Cardiac muscle cell (in vitro differentiated cells and primary cell): Measurements from ENCODE around the gene SF1. TPM values are rescaled to one million over a fixed set of nuclear protein-coding genes. Genes with fewer than 3 reads are reported as not detected.

Source experiments
- DNase-seq, 2 donors: peaks; one replicate each; pipeline versions ENCODE4 v3.0.0 to v3.0.0-alpha.2; 2010 to 2017; ENCODE audit warnings: low read depth in 1 of 2, low spot score in 1 of 2
- H3K27ac ChIP-seq: fragments of 200-600 bp; sonication (generic); 2 replicates; pipeline ENCODE4 v1.5.1; 2016
- H3K27me3 ChIP-seq: fragments of 200-600 bp; sonication (generic); 2 replicates; pipeline ENCODE4 v1.6.0; 2016; ENCODE audit warnings: control low read depth
- H3K36me3 ChIP-seq: fragments of 200-600 bp; sonication (generic); 2 replicates; pipeline ENCODE4 v1.5.1; 2016; ENCODE audit warnings: control low read depth
- H3K4me1 ChIP-seq: fragments of 200-600 bp; sonication (generic); 2 replicates; pipeline ENCODE4 v1.8.1; 2017; ENCODE audit warnings: low read depth, mild to moderate bottlenecking, mixed run types
- H3K4me3 ChIP-seq: fragments of 200-600 bp; sonication (generic); 2 replicates; pipeline ENCODE4 v1.5.1; 2016; ENCODE audit warnings: mild to moderate bottlenecking
- H3K9me3 ChIP-seq: fragments of 200-600 bp; sonication (generic); 2 replicates; pipeline ENCODE4 v1.5.1; 2017; ENCODE audit warnings: low read depth, mild to moderate bottlenecking, control low read depth
- polyA plus RNA-seq: library from polyadenylated mRNA; unstranded; fragments of >200 nt; fragmentation: Nextera tagmentation; extraction: Ambion mirVana; gene quantifications from 2 replicates; pipeline ENCODE4 v1.2.1, GENCODE V29; 2016
- total RNA-seq: library from RNA; depleted of rRNA; stranded (reverse); fragments of >200 nt; gene quantifications from 2 replicates; pipeline ENCODE4 v1.2.3, GENCODE V29; 2016
- TF ChIP-seq, protein P1 (sequence below): IDR thresholded peaks from 2 replicates; pipeline ENCODE4 v1.5.1; 2012; ENCODE audit warnings: low read depth, mild to moderate bottlenecking, low read length

Gene SF1
- total and polyA plus RNA-seq, 2 experiments from 2014 or later: 143 to 360 TPM

DNA sequence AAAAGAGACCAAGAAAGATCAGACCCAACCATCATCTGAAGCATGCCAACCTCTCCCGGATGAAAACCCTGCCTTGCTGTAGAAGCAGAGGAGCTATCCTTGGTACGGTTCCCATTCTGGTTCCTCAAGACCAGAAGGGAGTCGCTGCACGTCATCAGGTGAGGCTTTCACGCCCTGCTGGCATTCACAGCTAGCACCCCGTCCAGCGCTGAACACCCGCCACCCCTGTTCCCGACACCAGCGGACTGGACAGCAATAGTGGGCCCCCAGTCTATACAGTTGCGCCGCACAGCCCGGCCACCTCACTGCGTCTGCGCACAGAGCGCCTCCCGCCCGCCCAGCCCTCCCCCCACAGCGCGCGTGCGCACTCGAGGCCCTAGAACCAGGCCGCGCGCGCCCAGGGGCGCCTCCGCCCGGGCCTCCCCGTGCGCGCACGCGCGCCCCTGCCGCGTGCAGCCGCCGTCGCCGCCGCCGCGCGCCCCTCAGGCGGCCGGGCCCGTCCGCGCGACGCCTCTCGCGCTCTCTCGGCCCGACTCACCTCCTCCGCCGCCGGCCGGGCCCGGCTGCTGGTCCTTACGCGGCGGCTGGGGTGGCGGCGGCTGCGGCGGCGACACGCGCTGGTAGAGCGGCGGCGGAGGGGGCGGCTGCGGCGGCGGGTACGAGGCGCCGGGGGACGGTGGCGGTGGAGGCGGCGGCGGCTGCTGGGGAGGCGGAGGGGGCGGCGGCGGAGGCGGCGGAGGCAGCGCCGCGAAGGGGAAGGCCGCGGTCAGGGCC is 706 bp downstream of the SF1 start:
- peak overlapping the region; percentile 87 for H3K4me3 ChIP-seq
- no peaks in the 10 kb centered on the region for H3K9me3 ChIP-seq
- no peaks in the 10 kb centered on the region for H3K27me3 ChIP-seq
- H3K27ac ChIP-seq: peak overlapping the region; percentile 99
- DNase-seq: peak; percentile 83 to 90
- H3K4me1 ChIP-seq: peaks cover 21% of the 10 kb centered on the region
- peaks cover 35% of the 10 kb centered on the region for H3K36me3 ChIP-seq
- TF ChIP-seq, protein P1, sequence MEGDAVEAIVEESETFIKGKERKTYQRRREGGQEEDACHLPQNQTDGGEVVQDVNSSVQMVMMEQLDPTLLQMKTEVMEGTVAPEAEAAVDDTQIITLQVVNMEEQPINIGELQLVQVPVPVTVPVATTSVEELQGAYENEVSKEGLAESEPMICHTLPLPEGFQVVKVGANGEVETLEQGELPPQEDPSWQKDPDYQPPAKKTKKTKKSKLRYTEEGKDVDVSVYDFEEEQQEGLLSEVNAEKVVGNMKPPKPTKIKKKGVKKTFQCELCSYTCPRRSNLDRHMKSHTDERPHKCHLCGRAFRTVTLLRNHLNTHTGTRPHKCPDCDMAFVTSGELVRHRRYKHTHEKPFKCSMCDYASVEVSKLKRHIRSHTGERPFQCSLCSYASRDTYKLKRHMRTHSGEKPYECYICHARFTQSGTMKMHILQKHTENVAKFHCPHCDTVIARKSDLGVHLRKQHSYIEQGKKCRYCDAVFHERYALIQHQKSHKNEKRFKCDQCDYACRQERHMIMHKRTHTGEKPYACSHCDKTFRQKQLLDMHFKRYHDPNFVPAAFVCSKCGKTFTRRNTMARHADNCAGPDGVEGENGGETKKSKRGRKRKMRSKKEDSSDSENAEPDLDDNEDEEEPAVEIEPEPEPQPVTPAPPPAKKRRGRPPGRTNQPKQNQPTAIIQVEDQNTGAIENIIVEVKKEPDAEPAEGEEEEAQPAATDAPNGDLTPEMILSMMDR: no peak

DNA sequence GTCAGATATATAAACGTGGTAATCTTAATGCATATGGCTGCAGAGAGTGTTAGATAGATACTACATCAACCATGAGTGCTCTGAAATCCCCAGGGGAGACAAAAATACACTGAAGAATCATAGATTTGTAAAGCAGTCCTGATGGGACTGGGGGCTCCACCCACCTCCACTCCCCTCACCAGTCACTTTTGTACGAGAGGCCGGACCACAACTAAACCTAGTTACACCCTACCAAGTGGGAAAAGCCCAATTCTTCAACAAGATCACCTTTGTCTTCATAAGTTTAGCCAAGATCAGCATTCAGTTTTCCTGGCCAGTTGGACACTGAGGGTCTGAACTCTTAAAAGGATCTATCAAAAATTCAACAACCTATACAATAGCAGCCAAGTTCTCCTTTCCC is 1.5 kb downstream of the SF1 start:
- no peaks in the 10 kb centered on the region for H3K27me3 ChIP-seq
- peaks cover 42% of the 10 kb centered on the region for H3K36me3 ChIP-seq
- TF ChIP-seq, protein P1: no peak
- peaks cover 21% of the 10 kb centered on the region for H3K4me1 ChIP-seq
- peak overlapping the region; percentile 69 for H3K27ac ChIP-seq
- H3K9me3 ChIP-seq: no peaks in the 10 kb centered on the region
- H3K4me3 ChIP-seq: peak overlapping the region; percentile 87
- DNase-seq: no peak

DNA sequence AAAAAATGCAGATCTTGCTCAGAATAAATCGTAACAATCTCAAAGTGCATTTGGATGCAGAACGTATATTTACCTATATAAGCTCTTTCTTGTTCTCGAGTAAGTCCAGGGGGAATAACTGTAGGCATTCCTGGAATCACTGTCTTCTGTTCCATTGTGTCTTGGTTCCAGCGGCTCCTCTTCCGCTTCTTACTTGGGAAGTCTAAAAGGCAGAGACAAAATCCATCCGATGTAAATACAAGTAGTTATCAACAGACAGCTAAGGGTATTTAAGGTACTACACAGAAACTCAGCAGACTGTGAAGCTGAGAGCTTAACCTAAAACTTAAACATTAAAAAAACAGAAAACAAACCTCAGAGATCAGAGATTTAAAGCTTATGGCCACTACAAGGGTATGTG is 1.9 kb downstream of the SF1 start:
- H3K27ac ChIP-seq: no peak overlapping the region
- no peaks in the 10 kb centered on the region for H3K9me3 ChIP-seq
- no peak for DNase-seq
- H3K27me3 ChIP-seq: no peaks in the 10 kb centered on the region
- peak overlapping the region; percentile 87 for H3K4me3 ChIP-seq
- TF ChIP-seq, protein P1: no peak
- H3K4me1 ChIP-seq: peaks cover 21% of the 10 kb centered on the region
- peaks cover 47% of the 10 kb centered on the region for H3K36me3 ChIP-seq

DNA sequence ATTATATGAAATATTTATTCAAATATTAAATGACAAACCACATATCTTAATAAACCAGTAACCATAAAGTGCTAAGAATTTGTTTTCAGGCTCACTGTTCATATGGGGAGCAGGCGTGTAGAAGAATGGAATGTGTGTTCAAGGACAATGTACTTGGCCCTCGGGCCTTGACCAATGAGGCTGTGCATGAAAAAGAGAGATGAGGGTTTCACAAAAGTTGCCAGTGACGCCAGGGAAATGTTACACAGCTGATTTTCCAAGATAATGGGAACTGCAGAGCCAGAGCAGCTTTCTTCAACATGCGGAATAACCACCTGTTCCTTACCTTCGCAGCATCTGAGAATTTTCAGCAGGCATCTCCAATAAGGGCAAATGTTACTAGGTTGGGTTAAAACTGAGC is 4.2 kb downstream of the SF1 start:
- H3K36me3 ChIP-seq: peaks cover 70% of the 10 kb centered on the region

DNA sequence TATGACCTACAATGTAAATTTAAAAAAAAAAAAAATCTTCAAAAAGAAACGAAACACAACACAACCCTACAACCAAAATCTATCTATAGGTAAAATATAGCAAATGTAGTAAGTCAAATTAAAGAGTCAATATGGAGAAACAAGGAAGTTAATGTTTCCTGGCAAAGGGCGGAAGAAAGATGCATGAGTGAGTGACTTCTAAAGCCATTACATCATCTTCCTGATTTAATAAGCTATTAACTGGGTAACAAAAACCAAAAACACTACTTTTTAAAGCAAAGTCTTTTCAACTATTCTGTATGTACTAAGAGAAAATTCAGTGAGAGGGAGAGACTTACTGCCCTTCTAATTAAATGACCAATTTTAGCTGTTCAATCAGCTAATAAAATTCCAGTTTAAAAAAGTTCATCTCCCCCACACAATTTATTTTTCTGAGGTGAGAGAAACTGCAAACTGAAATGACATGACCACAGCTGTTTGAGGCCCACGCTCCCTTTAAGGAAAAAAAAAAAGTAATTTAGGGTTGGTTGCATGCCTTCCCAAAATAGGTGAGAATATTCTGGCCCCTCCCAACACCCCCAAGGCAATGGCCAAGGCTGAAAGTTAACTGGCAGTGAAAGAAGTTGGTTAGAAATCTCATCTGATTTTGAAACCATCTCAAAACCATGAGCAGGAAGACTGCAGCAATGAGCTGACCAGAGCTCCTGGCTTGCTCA is 5.9 kb downstream of the SF1 start:
- TF ChIP-seq, protein P1: no peak
- H3K36me3 ChIP-seq: peaks cover 87% of the 10 kb centered on the region
- no peaks in the 10 kb centered on the region for H3K9me3 ChIP-seq
- no peak overlapping the region for H3K4me3 ChIP-seq
- H3K27ac ChIP-seq: no peak overlapping the region
- no peaks in the 10 kb centered on the region for H3K27me3 ChIP-seq
- H3K4me1 ChIP-seq: peaks cover 15% of the 10 kb centered on the region
- DNase-seq: no peak

More for the DNA sequence above, 4.2 kb downstream of the SF1 start:
- no peak overlapping the region for H3K4me3 ChIP-seq
- no peaks in the 10 kb centered on the region for H3K9me3 ChIP-seq
- DNase-seq: no peak
- H3K27me3 ChIP-seq: no peaks in the 10 kb centered on the region
- TF ChIP-seq, protein P1: no peak
- H3K27ac ChIP-seq: no peak overlapping the region
- peaks cover 15% of the 10 kb centered on the region for H3K4me1 ChIP-seq
